GM20431 (cell line): Measurements from ENCODE around the gene NEK7.

Experiments
- in situ Hi-C: fragments of 300-500 bp; cut with MseI, MboI; formaldehyde crosslinking; loops from one replicate; pipeline ENCODE4 v1.15.0; 2020; ENCODE audit warnings: low sequenced_read_pairs; ENCODE audit not compliant: unreplicated experiment

Gene NEK7

GRCh38 chr1:198141668-198142351 lies 15.0 kb upstream of the NEK7 start:
- in situ Hi-C loops: no loop called here

GRCh38 chr1:198143797-198144196 lies 13.0 kb upstream of the NEK7 start:
- in situ Hi-C loops: no loop called here

DNA sequence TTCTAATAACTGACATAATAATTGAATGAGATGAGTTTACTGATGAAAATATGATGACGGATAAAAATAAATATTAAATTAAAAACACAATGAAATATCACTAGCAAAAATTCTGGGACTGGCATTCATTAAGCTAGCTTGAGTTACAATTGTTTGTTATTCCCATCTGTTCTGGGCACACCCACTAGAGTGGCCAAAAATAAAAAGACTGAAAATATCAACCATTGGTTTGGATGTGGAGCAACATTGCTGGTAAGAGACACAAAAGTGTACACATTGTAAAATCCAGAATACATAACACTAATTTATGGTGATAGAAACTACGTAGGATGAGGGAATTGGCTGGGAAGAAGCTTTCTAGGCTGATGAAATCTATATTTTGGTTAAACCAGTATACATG lies 9.6 kb upstream of the NEK7 start:
- in situ Hi-C loops: no loop called here

DNA sequence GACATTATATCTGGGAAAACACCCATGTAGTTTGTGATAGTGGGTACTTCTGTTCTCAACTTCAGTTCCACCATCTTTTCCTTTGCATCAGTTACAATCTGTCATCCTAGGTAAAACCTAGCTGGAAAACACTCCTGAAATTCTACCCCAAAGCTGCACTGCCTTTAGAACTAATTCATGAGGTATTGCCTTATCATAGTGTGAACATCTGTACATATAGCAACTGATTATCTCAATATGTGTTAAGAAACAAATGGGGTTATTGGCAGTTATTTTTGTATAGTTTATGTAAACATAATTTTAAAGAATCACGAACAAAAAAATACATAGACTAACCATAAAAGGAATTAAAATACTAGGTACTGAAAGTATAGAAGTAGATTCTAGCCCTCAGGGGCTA lies 6.4 kb upstream of the NEK7 start:
- in situ Hi-C loops: loop anchor here (25.0 kb wide), 1 partner anchor 537 kb away; no protein-coding TSS in a partner anchor

- in situ Hi-C loops: loop anchor here (25.0 kb wide), 1 partner anchor 536 kb away; no protein-coding TSS in a partner anchor
Measured at GRCh38 chr1:198151688-198152087, 5.1 kb upstream of the NEK7 start.

DNA sequence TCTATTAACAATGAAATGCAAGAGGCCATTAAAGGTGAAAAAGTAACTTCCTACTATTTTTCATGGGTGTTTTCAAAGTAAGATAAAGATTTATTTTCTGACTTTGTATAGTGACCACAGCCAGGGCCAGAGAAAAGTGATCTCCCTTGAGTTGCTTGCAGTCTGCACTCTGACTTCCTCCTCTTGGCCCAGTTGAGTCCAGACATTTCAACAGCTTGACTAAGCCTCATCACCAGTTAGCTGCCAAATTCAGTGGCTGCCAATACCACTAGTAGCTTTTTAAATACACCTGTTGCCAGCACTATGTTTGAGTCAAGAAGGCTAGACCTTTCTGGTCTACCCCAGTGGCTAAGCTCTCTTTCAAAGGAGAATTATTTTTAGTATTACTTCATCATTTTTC lies 3.7 kb upstream of the NEK7 start:
- in situ Hi-C loops: loop anchor here (25.0 kb wide), 1 partner anchor 534 kb away; no protein-coding TSS in a partner anchor

DNA sequence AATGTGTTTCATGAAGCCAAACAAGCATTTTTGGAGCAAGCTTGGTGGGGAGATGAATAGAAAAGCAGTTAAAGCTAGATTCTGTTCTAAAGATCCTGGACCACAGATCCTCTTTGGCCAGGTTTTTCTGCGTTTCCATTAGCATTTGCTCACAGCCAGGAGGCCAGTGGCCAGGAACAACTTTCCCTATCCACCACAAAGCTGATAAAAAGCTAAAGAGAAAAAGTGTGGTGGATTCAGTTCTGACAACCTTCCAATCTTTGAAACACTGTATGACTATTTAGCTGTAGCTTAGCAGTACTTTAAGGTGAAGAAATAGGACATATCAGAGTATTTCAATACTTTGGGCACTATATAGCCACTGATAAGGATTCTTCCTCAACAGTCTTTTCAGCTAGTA lies 3.0 kb upstream of the NEK7 start:
- in situ Hi-C loops: loop anchor here (25.0 kb wide), 1 partner anchor 533 kb away; no protein-coding TSS in a partner anchor

DNA sequence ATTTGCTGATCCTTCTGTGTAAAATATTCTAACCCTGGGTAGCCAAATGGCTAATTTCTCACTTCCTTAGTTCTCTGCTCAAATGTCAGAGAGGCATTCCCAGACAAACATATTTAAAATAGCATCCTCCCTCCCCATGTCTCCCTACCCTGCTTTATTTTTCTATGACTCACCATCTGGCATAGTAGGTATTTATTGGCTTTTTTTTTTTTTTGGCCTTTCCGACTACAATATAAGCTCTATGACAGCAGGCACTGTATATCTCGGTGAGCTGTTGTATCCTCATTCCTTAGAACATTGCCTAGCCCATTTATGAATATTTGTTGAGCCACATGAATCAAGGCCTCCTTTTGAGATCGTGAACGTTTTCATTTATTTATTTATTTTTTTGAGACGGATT lies 1.5 kb upstream of the NEK7 start:
- in situ Hi-C loops: loop anchor here (25.0 kb wide), 1 partner anchor 532 kb away; no protein-coding TSS in a partner anchor

- in situ Hi-C loops: loop anchor here (25.0 kb wide), 1 partner anchor 531 kb away; no protein-coding TSS in a partner anchor
Measured at GRCh38 chr1:198156111-198156744, 570 bp upstream of the NEK7 start.

- in situ Hi-C loops: loop anchor here (25.0 kb wide), 1 partner anchor 530 kb away; no protein-coding TSS in a partner anchor
Measured at GRCh38 chr1:198157241-198157846, 546 bp downstream of the NEK7 start.

GRCh38 chr1:198157847-198158725 lies 1.3 kb downstream of the NEK7 start:
- in situ Hi-C loops: loop anchor here (25.0 kb wide), 1 partner anchor 529 kb away; no protein-coding TSS in a partner anchor

GRCh38 chr1:198158735-198159589 lies 2.2 kb downstream of the NEK7 start:
- in situ Hi-C loops: loop anchor here (25.0 kb wide), 1 partner anchor 528 kb away; no protein-coding TSS in a partner anchor

GRCh38 chr1:198160222-198160621 lies 3.4 kb downstream of the NEK7 start:
- in situ Hi-C loops: loop anchor here (25.0 kb wide), 1 partner anchor 527 kb away; no protein-coding TSS in a partner anchor

DNA sequence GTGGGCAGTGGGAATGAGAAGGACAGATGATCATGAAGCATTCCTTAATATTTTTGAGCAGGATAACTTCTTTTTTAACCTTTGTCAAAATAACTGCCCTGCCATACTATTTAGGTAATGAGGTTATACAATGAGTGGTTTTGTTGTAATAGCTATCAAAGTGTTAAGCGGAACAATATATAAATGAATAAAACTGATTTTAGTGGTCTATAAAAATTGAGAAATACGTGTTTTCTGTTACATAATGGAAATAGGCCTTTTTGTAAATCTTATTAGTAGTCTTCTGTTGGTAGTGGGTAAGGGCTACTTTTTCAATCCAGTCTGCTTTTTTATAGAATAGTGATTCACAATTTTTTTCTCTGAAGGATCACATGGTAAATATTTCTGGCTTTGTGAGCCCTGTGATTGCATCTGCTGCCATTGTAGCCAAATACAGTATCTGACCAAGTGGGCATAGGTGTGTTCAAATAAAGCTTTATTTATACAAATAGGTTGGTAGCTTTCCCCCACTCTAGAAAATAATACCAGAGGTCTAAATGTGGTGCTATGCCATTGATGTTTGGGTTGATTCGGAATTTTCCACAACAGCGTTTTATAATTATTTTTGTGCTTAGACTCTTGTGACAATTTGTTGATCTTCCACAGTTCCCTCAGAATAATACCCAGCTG lies 4.3 kb downstream of the NEK7 start:
- in situ Hi-C loops: loop anchor here (25.0 kb wide), 1 partner anchor 526 kb away; no protein-coding TSS in a partner anchor

GRCh38 chr1:198161718-198162090 lies 4.9 kb downstream of the NEK7 start:
- in situ Hi-C loops: loop anchor here (25.0 kb wide), 1 partner anchor 526 kb away; no protein-coding TSS in a partner anchor

GRCh38 chr1:198162091-198162767 lies 5.4 kb downstream of the NEK7 start:
- in situ Hi-C loops: loop anchor here (25.0 kb wide), 1 partner anchor 525 kb away; no protein-coding TSS in a partner anchor

DNA sequence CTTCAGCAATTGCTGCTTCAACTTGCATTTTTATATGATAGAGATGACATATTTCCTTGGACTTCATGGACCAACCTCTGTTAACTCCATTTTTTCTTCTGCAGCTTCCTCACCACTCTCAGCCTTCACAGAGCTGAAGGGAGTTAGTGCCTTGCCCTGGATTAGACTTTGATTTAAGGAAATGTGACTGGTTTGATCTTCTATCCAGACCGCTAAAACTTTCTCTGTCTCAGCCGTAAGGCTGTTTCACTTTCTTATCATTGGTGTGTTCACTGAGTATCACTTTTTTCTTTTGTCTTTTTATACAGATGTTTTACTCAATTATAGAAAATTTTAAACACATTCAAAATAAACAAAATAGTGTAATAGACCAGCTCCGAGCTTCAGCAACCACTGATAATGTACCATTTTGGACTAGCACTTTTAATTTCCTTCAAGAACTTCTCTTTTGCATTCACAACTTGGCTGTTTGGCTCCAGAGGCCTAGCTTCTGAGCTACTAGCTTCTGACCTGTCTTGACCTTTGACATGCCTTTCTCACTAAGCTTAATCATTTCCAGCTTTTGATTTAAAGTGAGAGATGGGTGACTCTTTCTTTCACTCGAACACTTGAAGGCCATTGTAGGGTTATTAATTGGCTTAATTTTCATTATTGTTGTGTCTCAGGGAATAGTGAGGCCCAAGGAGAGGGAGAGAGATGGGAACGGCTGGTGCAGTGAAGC lies 9.3 kb downstream of the NEK7 start:
- in situ Hi-C loops: loop anchor here (25.0 kb wide), 1 partner anchor 521 kb away; no protein-coding TSS in a partner anchor
